Loucy (cell line): ENCODE measurements around the gene MCOLN1.

ENCODE experiments used
- CTCF ChIP-seq: fragments of 200-600 bp; sonication (generic); conservative IDR thresholded peaks from 2 replicates; pipeline ENCODE4 v1.5.1; 2014; ENCODE audit warnings: mild to moderate bottlenecking, antibody characterized with exemption, low read length
- EZH2phosphoT487 ChIP-seq: fragments of 200-600 bp; IDR thresholded peaks from 2 replicates; pipeline ENCODE4 v1.6.1; 2018; ENCODE audit warnings: antibody characterized with exemption, mild to moderate bottlenecking, moderate library complexity, borderline replicate concordance

- no peak for TF ChIP-seq EZH2phosphoT487
- TF ChIP-seq CTCF = no peak
Measured at GRCh38 chr19:7554990-7555864, 32.8 kb downstream of the MCOLN1 start.
